Loucy (cell line): Measurements from ENCODE around the gene CDH12.

Experiments
- EZH2phosphoT487 ChIP-seq: fragments of 200-600 bp; IDR thresholded peaks from 2 replicates; pipeline ENCODE4 v1.6.1; 2018; ENCODE audit warnings: antibody characterized with exemption, mild to moderate bottlenecking, moderate library complexity, borderline replicate concordance
- TF ChIP-seq, protein P1 (sequence below): fragments of 200-600 bp; sonication (generic); conservative IDR thresholded peaks from 2 replicates; pipeline ENCODE4 v1.5.1; 2014; ENCODE audit warnings: mild to moderate bottlenecking, antibody characterized with exemption, low read length

DNA sequence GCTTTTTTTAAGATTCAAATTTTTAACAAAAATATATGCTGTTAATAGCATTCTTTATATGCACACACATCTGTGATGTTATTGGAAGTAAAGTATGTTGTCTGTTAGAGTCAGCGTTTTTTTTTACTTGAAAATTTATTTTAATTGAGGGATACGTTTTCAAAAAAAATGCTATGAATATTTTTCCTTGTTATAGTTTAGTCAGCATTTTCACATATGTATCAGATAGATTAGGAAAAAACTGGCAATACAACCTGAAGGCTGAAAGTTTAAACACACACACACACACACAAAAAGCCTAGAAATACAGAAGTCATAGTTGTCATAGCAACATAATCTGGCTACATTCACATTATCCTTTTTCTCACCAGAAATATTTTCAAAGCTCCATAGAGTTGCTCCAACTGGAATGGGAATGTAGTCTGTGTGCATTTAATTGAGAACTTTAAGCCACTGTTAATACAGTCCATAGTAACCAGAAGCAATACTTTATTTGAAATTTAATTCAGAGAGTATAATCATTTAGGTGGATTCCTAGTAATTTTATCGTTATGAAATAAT lies 116.6 kb downstream of the CDH12 start:
- TF ChIP-seq, protein P1, sequence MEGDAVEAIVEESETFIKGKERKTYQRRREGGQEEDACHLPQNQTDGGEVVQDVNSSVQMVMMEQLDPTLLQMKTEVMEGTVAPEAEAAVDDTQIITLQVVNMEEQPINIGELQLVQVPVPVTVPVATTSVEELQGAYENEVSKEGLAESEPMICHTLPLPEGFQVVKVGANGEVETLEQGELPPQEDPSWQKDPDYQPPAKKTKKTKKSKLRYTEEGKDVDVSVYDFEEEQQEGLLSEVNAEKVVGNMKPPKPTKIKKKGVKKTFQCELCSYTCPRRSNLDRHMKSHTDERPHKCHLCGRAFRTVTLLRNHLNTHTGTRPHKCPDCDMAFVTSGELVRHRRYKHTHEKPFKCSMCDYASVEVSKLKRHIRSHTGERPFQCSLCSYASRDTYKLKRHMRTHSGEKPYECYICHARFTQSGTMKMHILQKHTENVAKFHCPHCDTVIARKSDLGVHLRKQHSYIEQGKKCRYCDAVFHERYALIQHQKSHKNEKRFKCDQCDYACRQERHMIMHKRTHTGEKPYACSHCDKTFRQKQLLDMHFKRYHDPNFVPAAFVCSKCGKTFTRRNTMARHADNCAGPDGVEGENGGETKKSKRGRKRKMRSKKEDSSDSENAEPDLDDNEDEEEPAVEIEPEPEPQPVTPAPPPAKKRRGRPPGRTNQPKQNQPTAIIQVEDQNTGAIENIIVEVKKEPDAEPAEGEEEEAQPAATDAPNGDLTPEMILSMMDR, result no peak
- no peak for TF ChIP-seq EZH2phosphoT487
